ENCODE results near the gene SLC12A3. TPM values are rescaled to one million over a fixed set of nuclear protein-coding genes. Genes with fewer than 3 reads are reported as not detected.
A peak's percentile ranks its signal among the peaks of the same experiment; 100 is the strongest.
"Not testable (repeated sequence)": the region's sequence is repeated elsewhere in the genome, so short reads cannot be mapped to it uniquely, and the experiment has no call there.

The SLC12A3 gene
- polyA plus RNA-seq, 6 donors from 2014 or later: 0.10 to 0.57 (median 0.26) TPM; not detected in 3

DNA sequence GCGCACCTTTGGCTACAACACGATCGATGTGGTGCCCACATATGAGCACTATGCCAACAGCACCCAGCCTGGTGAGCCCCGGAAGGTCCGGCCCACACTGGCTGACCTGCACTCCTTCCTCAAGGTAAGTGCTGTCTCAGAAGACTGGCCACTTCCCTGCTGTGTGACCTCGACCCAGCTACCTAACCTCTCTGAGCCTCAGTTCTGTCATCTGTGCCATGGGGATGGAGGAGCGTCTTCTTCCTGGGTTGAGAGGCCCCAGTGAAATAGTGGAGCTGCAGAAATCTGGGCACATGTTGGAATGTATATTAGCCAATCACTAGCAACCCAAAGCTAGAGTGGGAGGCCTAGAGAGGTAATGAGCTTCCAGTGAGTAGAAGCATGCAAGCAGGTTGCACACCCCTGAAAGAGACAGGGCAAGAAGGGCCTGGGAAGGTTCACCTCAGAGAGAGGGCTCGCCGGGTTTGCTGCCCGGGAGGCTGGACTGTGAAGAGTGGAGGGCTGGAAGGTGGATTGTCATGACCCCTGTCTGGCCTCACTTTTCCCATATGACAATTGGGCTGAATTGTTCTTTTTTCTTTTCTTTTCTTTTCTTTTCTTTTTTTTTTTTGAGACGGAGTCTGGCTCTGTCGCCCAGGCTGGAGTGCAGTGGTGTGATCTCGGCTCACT lies 521 bp downstream of the SLC12A3 start:
- peak overlapping the region in 5 of 6 donors; percentile 24 to 88 (median 57) for H3K27ac Mint-ChIP-seq
- DNase-seq (no peak), ATAC-seq (ENCODE audit: low read depth in 2 of 2) (no peak)
- H3K4me3 Mint-ChIP-seq: no peak overlapping the region
- H3K36me3 Mint-ChIP-seq: no peaks in the 10 kb centered on the region
- H3K9me3 Mint-ChIP-seq: no peaks in the 10 kb centered on the region
- no peaks in the 10 kb centered on the region for H3K27me3 Mint-ChIP-seq
- H3K4me1 Mint-ChIP-seq: peaks cover 17 to 39% (median 32%) of the 10 kb centered on the region in 3 donors

DNA sequence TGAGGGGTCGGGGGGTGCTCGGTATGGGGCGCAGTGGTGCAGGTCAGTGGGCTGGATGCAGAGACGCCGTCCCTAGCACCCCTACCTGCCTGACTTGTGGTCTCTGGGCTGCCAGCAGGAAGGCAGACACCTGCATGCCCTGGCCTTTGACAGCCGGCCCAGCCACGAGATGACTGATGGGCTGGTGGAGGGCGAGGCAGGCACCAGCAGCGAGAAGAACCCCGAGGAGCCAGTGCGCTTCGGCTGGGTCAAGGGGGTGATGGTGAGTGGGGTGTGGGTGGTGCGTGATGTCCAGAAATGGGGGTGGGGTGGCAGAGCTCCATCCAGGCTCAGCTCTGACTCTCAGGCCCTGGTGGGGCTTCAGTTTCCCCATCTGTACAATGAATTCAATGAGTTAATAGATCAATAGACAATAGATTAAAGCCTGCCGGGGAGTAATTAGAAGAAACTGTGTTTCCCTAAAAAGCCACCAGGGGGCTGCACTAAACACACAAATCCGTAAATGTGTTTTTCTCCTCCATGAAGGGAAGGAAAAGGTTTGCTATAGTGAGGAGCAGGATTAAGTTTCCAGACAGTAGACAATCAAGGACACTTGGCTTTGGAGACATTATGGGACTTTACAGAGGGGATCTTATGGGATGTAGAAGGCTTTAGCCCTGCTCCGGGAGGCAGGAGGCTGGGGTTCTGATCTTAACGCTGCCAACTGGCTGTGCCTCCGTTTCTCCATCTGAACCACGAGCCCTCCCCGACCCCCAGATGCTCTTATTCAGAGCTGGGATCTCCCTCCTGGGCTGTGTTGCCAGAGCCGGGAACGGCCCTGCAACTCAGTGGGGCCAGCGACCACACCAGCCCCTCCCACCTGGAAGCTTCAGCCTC lies 2.2 kb downstream of the SLC12A3 start:
- peaks cover 22 to 40% (median 37%) of the 10 kb centered on the region in 3 donors for H3K4me1 Mint-ChIP-seq
- H3K27me3 Mint-ChIP-seq: no peaks in the 10 kb centered on the region
- DNase-seq: peak; percentile 56
- peak overlapping the region; percentile 51 to 96 (median 90) for H3K27ac Mint-ChIP-seq
- ATAC-seq (ENCODE audit: low read depth in 2 of 2): peak; percentile 37 to 38
- peak overlapping the region in 3 of 8 donors; percentile 1 to 56 (median 42) for H3K4me3 Mint-ChIP-seq
- H3K9me3 Mint-ChIP-seq: no peaks in the 10 kb centered on the region
- H3K36me3 Mint-ChIP-seq: no peaks in the 10 kb centered on the region

DNA sequence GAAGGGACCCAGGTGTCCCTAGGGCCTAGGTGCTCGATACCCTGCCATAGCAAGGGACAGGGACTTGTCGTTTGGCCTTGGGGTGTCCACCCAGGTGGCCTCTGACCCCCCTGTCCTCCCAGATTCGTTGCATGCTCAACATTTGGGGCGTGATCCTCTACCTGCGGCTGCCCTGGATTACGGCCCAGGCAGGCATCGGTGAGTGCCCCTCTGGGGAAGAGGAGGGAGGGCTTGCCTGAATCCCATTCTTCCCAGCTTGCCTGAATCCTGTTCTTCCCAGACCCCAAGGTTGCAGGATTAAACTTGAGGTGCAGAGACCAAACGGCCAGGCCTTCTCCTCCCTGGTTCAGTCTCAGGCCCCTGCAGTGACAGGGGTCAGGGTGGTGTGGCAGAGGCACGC lies 3.2 kb downstream of the SLC12A3 start:
- Mint-ChIP-seq H3K36me3 (no peaks in the 10 kb centered on the region), H3K4me1 (peaks cover 26 to 46% (median 42%) of the 10 kb centered on the region in 3 donors), H3K4me3 (no peak overlapping the region), H3K27ac (no peak overlapping the region), H3K27me3 (no peaks in the 10 kb centered on the region), H3K9me3 (no peaks in the 10 kb centered on the region)
- ATAC-seq (ENCODE audit: low read depth in 2 of 2) (no peak), DNase-seq (no peak)

DNA sequence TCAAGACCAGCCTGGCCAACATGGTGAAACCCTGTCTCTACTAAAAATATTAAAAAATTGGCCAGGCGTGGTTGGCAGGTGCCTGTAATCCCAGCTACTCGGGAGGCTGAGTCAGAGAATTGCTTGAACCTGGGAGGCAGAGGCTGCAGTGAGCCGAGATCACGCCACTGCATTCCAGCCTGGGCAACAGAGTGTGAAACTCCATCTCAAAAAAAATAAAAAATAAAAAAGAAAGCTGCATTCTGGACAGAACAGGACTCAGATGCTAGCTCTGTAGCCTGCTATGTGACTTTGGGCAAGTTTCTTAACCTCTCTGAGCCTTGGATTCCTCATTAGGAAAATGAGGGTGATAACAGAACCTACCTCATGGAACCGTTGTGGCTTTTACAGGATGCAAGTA lies 3.8 kb downstream of the SLC12A3 start:
- H3K36me3 Mint-ChIP-seq: not testable (repeated sequence)
- peaks cover 27 to 46% (median 43%) of the 10 kb centered on the region in 3 donors for H3K4me1 Mint-ChIP-seq

DNA sequence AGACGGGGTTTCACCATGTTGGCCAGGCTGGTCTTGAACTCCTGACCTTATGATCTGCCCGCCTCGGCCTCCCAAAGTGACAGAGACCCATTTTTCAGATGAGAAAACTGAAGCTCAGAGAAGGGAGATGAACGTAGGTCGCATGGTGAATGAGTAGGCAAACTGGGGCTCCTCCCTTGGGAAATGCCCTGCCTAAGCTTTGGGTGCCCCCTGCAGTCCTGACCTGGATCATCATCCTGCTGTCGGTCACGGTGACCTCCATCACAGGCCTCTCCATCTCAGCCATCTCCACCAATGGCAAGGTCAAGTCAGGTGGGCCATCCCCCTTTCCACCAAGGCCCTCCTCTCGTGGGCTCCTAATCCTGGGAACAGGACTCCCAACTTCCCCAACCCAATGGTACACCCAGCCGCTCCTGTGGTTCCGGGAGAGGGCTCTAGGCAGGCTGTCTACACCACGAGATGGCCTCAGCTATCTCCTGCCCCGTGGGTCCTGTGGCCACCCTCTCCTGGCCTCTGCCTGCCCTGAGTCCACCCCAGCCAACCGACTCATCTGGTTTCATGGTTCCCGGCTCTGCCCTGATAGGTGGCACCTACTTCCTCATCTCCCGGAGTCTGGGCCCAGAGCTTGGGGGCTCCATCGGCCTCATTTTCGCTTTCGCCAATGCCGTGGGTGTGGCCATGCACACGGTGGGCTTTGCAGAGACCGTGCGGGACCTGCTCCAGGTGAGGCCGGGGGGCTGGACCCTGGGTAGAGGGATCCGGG lies 4.7 kb downstream of the SLC12A3 start:
- peak; percentile 28 to 51 for ATAC-seq (ENCODE audit: low read depth in 2 of 2)
- peak overlapping the region in 3 of 6 donors; percentile 38 to 89 (median 47) for H3K27ac Mint-ChIP-seq
- H3K9me3 Mint-ChIP-seq: no peaks in the 10 kb centered on the region
- H3K27me3 Mint-ChIP-seq: no peaks in the 10 kb centered on the region
- DNase-seq: no peak
- H3K36me3 Mint-ChIP-seq: no peaks in the 10 kb centered on the region
- H3K4me1 Mint-ChIP-seq: peaks cover 27 to 46% (median 43%) of the 10 kb centered on the region in 3 donors
- H3K4me3 Mint-ChIP-seq: peak overlapping the region in 3 of 8 donors; percentile 45 to 52 (median 47)

More for the DNA sequence above, 3.8 kb downstream of the SLC12A3 start:
- not testable (repeated sequence) for H3K4me3 Mint-ChIP-seq; H3K27ac Mint-ChIP-seq; DNase-seq; H3K9me3 Mint-ChIP-seq; ATAC-seq (ENCODE audit: low read depth in 2 of 2); H3K27me3 Mint-ChIP-seq

DNA sequence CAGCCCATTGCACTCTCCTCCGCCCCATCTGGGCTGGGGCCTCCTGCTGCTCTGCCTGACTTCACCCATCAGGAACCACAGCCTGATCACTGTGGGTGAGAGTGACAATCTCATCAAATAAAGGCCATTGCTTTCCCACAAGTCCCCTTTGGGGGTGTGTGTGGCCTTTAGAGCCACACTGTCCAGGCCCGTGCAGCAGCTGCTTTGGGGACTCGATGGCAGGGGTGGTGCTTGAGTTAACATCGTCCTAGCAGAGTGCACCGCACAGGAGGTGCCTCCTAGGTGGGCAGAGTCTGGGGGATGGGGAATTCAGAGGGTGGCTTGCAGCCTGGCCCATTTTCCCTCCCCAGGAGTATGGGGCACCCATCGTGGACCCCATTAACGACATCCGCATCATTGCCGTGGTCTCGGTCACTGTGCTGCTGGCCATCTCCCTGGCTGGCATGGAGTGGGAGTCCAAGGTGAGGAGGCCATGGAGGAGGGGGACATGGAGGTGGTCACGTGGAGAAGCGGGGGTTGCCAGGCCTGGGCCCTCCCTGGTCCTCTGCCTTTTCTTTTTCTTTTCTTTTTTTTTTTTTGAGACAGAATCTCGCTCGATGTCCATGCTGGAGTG lies 5.4 kb downstream of the SLC12A3 start:
- no peaks in the 10 kb centered on the region for H3K9me3 Mint-ChIP-seq
- peak overlapping the region in 1 of 8 donors; percentile 52 for H3K4me3 Mint-ChIP-seq
- no peak for DNase-seq
- peak overlapping the region in 3 of 6 donors; percentile 47 to 94 (median 89) for H3K27ac Mint-ChIP-seq
- no peaks in the 10 kb centered on the region for H3K36me3 Mint-ChIP-seq
- peak; percentile 46 to 56 for ATAC-seq (ENCODE audit: low read depth in 2 of 2)
- peaks cover 29 to 52% (median 48%) of the 10 kb centered on the region in 3 donors for H3K4me1 Mint-ChIP-seq
- H3K27me3 Mint-ChIP-seq: no peaks in the 10 kb centered on the region

DNA sequence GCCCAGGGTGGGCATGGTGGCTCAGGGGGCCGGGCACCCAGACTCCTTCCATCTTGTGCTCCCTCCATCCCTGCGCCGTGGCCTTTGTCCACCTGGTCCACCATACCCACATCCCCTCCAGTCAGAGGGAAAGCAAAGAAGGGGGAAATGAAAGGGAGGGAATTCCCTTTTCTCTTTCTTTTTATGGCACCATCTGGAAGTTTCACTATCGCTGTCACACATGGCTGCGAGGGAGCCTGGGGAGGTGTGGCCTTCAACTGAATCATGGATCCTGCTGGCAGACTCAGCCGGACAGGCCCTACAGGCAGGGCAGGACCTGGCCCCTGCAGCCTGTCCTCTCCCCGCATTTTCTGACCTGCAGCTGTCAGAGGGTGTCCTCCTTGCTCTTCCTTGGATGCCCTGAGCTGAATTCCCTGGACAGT lies 6.2 kb downstream of the SLC12A3 start:
- H3K4me3 Mint-ChIP-seq: peak overlapping the region in 2 of 8 donors; percentile 52 to 54
- H3K9me3 Mint-ChIP-seq: no peaks in the 10 kb centered on the region
- ATAC-seq (ENCODE audit: low read depth in 2 of 2) (peak; percentile 35 to 58), DNase-seq (no peak)
- no peaks in the 10 kb centered on the region for H3K36me3 Mint-ChIP-seq
- peak overlapping the region; percentile 42 to 94 (median 71) for H3K27ac Mint-ChIP-seq
- no peaks in the 10 kb centered on the region for H3K27me3 Mint-ChIP-seq
- H3K4me1 Mint-ChIP-seq: peaks cover 29 to 52% (median 48%) of the 10 kb centered on the region in 3 donors

DNA sequence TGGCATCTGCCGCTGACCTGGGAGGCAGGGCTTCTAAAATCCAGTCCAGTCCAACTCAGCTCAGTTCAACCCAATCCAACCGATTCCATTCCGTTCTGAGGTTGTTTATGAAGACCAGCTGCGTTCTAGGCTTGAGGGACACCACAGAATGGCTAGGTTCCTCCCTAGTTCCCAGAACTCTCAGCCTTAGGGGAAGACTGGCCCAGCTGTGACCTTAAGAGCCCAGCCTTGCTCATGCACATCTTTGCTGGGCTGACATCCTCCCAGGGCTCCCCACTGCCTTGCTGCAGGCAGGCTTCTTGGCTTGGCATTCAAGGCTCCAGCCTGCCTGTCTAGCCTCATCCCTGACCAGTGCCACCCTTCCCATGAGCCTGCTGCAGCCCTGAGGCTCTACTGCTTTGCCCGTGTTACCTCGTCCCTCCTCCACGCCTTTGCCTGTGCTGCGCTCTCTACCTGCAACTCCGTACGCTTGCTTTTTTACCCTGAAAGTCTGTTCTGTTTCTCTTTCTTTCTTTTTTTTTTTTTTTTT lies 7.9 kb downstream of the SLC12A3 start:
- DNase-seq (no peak), ATAC-seq (ENCODE audit: low read depth in 2 of 2) (no peak)
- Mint-ChIP-seq H3K4me1 (peaks cover 23 to 39% (median 37%) of the 10 kb centered on the region in 3 donors), H3K9me3 (no peaks in the 10 kb centered on the region), H3K36me3 (no peaks in the 10 kb centered on the region), H3K27ac (peak overlapping the region in 2 of 6 donors; percentile 42 to 72), H3K4me3 (no peak overlapping the region), H3K27me3 (no peaks in the 10 kb centered on the region)

DNA sequence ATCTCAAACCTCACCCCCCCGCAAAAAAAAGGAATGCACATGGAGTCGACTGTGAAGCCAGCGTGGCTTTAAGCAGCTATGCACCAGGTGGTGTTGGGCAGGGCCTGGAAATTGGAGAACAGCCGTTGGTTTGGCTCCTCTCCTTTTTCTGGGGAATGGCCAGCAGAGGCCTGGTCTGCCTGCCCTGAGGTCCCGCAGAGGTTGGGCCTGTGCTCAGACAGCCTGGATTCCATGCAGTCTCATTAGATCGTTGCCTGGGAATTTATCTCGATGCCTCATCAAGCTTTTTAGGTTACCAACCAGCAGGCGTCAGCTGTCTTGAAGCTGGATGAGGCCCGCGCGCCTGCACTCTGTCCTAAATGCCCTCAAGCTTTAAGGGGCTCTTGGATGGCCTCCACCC lies 9.8 kb downstream of the SLC12A3 start:
- Mint-ChIP-seq H3K4me3 (no peak overlapping the region), H3K4me1 (peaks cover 21 to 36% (median 36%) of the 10 kb centered on the region in 3 donors), H3K27me3 (no peaks in the 10 kb centered on the region), H3K9me3 (no peaks in the 10 kb centered on the region), H3K36me3 (no peaks in the 10 kb centered on the region), H3K27ac (peak overlapping the region in 1 of 6 donors; percentile 38)
- no peak for ATAC-seq (ENCODE audit: low read depth in 2 of 2)
- no peak for DNase-seq

DNA sequence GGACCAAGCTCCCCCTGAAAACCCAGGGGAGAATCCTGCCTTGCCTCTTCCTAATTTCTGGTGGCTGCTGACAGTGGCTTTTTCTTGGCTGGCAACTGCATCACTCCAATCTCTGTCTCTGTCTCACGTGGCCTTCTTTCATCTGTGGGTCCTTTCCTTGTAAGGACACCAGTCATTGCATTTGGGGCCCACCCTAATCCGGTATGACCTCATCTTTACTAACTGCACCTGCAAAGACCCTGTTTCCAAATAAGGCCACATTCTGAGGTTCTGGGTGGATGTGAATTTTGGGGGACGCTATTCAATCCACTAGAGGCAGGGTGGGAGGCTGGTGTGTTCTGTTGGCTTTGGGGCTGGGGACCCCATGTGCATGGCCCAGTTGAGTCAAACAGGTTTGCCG lies 11.0 kb downstream of the SLC12A3 start:
- Mint-ChIP-seq H3K4me1 (peaks cover 12 to 24% (median 23%) of the 10 kb centered on the region in 3 donors), H3K36me3 (no peaks in the 10 kb centered on the region), H3K27me3 (no peaks in the 10 kb centered on the region), H3K4me3 (no peak overlapping the region), H3K27ac (peak overlapping the region in 1 of 6 donors; percentile 81), H3K9me3 (no peaks in the 10 kb centered on the region)
- no peak for DNase-seq
- ATAC-seq (ENCODE audit: low read depth in 2 of 2): no peak

DNA sequence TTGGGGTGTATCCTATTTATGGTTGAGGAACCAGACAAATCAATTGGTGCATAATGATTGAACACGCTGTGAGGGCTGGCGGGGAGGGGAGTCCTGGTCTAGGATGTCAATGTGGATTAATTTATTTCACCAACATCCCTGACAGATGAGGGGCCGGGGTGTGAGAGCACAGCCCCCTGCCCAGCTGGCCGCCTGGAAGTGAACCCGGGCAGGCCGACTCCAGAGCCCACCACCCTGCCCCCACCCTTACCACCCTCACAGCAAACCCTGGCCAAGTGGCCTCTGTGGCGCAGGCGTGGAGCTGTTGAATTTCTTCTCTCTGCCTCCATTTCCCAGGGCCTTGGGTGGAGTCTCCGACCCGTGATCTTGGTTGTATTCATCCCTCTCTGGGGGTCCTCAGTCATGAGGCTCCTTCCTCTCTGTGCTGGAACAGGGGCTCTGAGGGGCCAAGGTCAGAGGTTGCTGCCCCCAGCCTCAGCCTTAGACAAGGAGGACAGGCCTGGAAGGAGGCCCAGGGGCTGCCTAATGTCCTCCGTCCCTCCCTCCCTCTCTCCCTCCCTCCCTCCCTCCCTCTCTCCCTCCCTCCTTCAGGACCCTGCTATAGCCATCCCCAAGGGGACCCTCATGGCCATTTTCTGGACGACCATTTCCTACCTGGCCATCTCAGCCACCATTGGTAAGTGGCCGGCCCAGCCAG lies 12.6 kb downstream of the SLC12A3 start:
- DNase-seq: no peak
- H3K27ac Mint-ChIP-seq: no peak overlapping the region
- no peaks in the 10 kb centered on the region for H3K36me3 Mint-ChIP-seq
- peaks cover 7 to 20% (median 15%) of the 10 kb centered on the region in 3 donors for H3K4me1 Mint-ChIP-seq
- H3K9me3 Mint-ChIP-seq: no peaks in the 10 kb centered on the region
- no peak for ATAC-seq (ENCODE audit: low read depth in 2 of 2)
- no peak overlapping the region for H3K4me3 Mint-ChIP-seq
- no peaks in the 10 kb centered on the region for H3K27me3 Mint-ChIP-seq

DNA sequence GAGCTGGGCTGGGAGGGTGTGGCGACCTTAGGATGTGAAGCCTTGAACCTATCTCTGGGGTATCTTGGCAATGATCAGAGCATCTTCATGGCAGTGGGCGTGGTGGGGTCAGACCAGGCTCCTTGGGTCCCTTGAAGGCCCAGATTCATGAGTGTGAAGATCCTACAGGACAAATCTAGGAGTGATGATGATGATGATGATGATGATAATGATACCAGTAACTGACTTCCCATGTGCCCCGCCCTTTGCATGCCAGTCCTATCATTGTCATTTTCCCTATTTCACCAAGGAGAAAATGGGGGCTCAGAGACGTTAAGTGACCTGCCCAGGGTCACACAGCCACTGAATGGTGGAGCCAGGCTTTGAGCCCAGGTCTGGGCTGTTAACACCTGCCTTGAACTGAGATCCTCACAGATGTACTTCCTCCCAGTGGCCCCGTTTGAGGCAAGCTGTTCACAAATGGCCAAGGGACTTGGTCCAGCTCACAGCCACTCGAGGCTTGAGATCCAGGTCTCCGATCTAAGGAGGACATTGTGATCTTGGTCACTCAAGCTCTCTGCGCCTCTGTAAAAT lies 13.4 kb downstream of the SLC12A3 start:
- Mint-ChIP-seq H3K9me3 (no peaks in the 10 kb centered on the region), H3K4me1 (peaks cover 2 to 15% (median 9%) of the 10 kb centered on the region in 3 donors), H3K36me3 (no peaks in the 10 kb centered on the region), H3K4me3 (no peak overlapping the region), H3K27me3 (no peaks in the 10 kb centered on the region), H3K27ac (peak overlapping the region in 1 of 6 donors; percentile 29)
- DNase-seq (no peak), ATAC-seq (ENCODE audit: low read depth in 2 of 2) (no peak)

Measured in naive B cell (primary cell).